Ovary (tissue), 9 donors: ENCODE data around the gene RPGRIP1L. TPM values are rescaled to one million over a fixed set of nuclear protein-coding genes. Genes with fewer than 3 reads are reported as not detected.

ENCODE experiments used
- DNase-seq, 5 donors: peaks; one replicate each; pipeline ENCODE4 v3.0.0-alpha.2; 2019 to 2020
- H3K27ac ChIP-seq, 2 donors: fragments of 200-600 bp; one replicate each; pipeline versions ENCODE4 v1.5.1 to v1.8.0; 2019 to 2022
- H3K27me3 ChIP-seq: fragments of 200-600 bp; one replicate; pipeline ENCODE4 v1.8.0; 2022
- H3K36me3 ChIP-seq: fragments of 200-600 bp; sonication (generic); one replicate; pipeline ENCODE4 v1.5.1; 2019
- H3K4me1 ChIP-seq: one replicate; pipeline ENCODE4 v1.8.1; 2013; ENCODE audit warnings: mild to moderate bottlenecking, moderate library complexity; ENCODE audit not compliant: insufficient read depth
- H3K4me3 ChIP-seq: fragments of 200-600 bp; sonication (generic); one replicate; pipeline ENCODE4 v1.5.1; 2017
- H3K9me3 ChIP-seq, 2 donors: fragments of 200-600 bp in 1 of 2; sonication (generic) in 1 of 2; one replicate each; pipeline versions ENCODE4 v1.5.1 to v1.8.1; 2013 to 2019; ENCODE audit warnings: mild to moderate bottlenecking in 1 of 2, moderate library complexity in 1 of 2
- CTCF ChIP-seq, 3 donors: fragments of 450-650 bp in 2 of 3; fragments of 200-600 bp in 1 of 3; IDR thresholded peaks; one replicate each; pipeline versions ENCODE4 v1.5.1 to v1.8.0; 2016 to 2022; ENCODE audit warnings: antibody characterized with exemption in 3 of 3, mild to moderate bottlenecking in 1 of 3
- EP300 ChIP-seq: sonication (generic); formaldehyde crosslinking; IDR thresholded peaks from one replicate; pipeline ENCODE4 v1.6.1; 2017; ENCODE audit warnings: antibody characterized with exemption
- POLR2A ChIP-seq: fragments of 450-650 bp; IDR thresholded peaks from one replicate; pipeline ENCODE4 v1.6.1; 2017; ENCODE audit warnings: antibody characterized with exemption, mild to moderate bottlenecking, moderate library complexity
- WGBS, 3 donors: extraction: QIAGEN DNeasy Blood & Tissue Kit in 1 of 3; methylation state at CpG; one replicate each; pipeline versions ENCODE4 v1.1.5 to v1.1.7; 2013 to 2017; 5-methylcytosine and 5-hydroxymethylcytosine counted together
- intact Hi-C, 4 donors: fragments of 100-400 bp; cut with DNase I; formaldehyde crosslinking; loops; one replicate each; pipeline versions ENCODE4 v1.11.0 to v1.15.1; 2022 to 2023
- polyA plus RNA-seq, 2 donors: library from polyadenylated mRNA; stranded (reverse); fragments of 200-250 nt in 1 of 2; fragments of 350-450 nt in 1 of 2; fragmentation: Illumina TruSeq in 1 of 2; extraction: RNeasy Lipid Tissue Mini Kit (QIAGEN cat#74804) in 1 of 2; gene quantifications; one replicate each; pipeline ENCODE4 v1.2.3, GENCODE V29; 2013 to 2014
- total RNA-seq, 7 donors: library from RNA; depleted of rRNA in 2 of 7; stranded (reverse); fragments of >200 nt in 2 of 7; fragmentation: NEBNext Ultra II Directional in 3 of 7; extraction: Animal tissue kit (Norgen Biotek cat#: 25700) in 3 of 7; gene quantifications; one replicate each; pipeline versions ENCODE4 v1.1.0 to v1.2.4, GENCODE V29; 2016 to 2023
- donor health status: DM: no; HTN: no; CAD: no; lungs with moderate emphysema.
- donor health status: DM: no; HTN: no; CAD: no.
- donor health status: Bipolar disorder and iron deficiency.
- donor health status: DM: yes; HTN: yes; CAD: no.
- donor health status: DM: no; HTN: no; CAD: no.
- donor health status: DM: yes; HTN: yes; CAD: no.

The RPGRIP1L gene
- total and polyA plus RNA-seq, 9 donors, result 1.7 to 12.1 (median 7.7) TPM

GRCh38 chr16:53629151-53629550, 74.5 kb downstream of the RPGRIP1L start:
- intact Hi-C loops, result no loop called here
- H3K36me3 ChIP-seq, result no peaks in the 10 kb centered on the region
- DNase-seq, result no peak
- no peaks in the 10 kb centered on the region for H3K9me3 ChIP-seq
- no peak for TF ChIP-seq CTCF (IDR thresholded peaks at IDR 0.05)
- no peaks in the 10 kb centered on the region for H3K4me1 ChIP-seq
- H3K27ac ChIP-seq, result no peak overlapping the region
- no peak overlapping the region for H3K4me3 ChIP-seq
- WGBS, 3 donors, result 71 to 76% (median 71%) methylated on average over 2 of the region's 2 CpGs
- no peaks in the 10 kb centered on the region for H3K27me3 ChIP-seq

- Histone ChIP-seq H3K27ac (no peak overlapping the region), H3K27me3 (no peaks in the 10 kb centered on the region), H3K4me1 (no peaks in the 10 kb centered on the region), H3K36me3 (no peaks in the 10 kb centered on the region), H3K4me3 (no peak overlapping the region), H3K9me3 (no peaks in the 10 kb centered on the region)
- TF ChIP-seq CTCF (IDR thresholded peaks at IDR 0.05) (no peak), POLR2A (no peak), EP300 (no peak)
- no peak for DNase-seq
- WGBS, 3 donors, result 69 to 77% (median 72%) methylated on average over 2 of the region's 2 CpGs
- intact Hi-C loops, result no loop called here
Measured at GRCh38 chr16:53626811-53627210, 76.8 kb downstream of the RPGRIP1L start.

- intact Hi-C loops, result no loop called here
- no peak for TF ChIP-seq CTCF (IDR thresholded peaks at IDR 0.05)
- TF ChIP-seq EP300, result no peak
- TF ChIP-seq POLR2A, result no peak
- WGBS, 3 donors, result 90 to 95% (median 92%) methylated on average over 4 of the region's 4 CpGs
Measured at GRCh38 chr16:53626161-53626560, 77.5 kb downstream of the RPGRIP1L start.

GRCh38 chr16:53625221-53625620, 78.4 kb downstream of the RPGRIP1L start:
- no peak overlapping the region for H3K27ac ChIP-seq
- H3K4me1 ChIP-seq, result no peaks in the 10 kb centered on the region
- no peak for TF ChIP-seq EP300
- no peak for TF ChIP-seq POLR2A
- no peak for TF ChIP-seq CTCF (IDR thresholded peaks at IDR 0.05)
- no peaks in the 10 kb centered on the region for H3K9me3 ChIP-seq
- DNase-seq, result no peak
- no peak overlapping the region for H3K4me3 ChIP-seq
- H3K27me3 ChIP-seq, result no peaks in the 10 kb centered on the region
- intact Hi-C loops, result no loop called here
- H3K36me3 ChIP-seq, result no peaks in the 10 kb centered on the region
- WGBS, 3 donors, result 91 to 97% (median 92%) methylated on average over 12 to 29 of the region's 29 CpGs

More at GRCh38 chr16:53626161-53626560, 77.5 kb downstream of the RPGRIP1L start:
- no peaks in the 10 kb centered on the region for H3K27me3 ChIP-seq
- no peaks in the 10 kb centered on the region for H3K4me1 ChIP-seq
- H3K36me3 ChIP-seq, result no peaks in the 10 kb centered on the region
- no peaks in the 10 kb centered on the region for H3K9me3 ChIP-seq
- no peak overlapping the region for H3K4me3 ChIP-seq
- DNase-seq, result no peak
- H3K27ac ChIP-seq, result no peak overlapping the region

GRCh38 chr16:53622315-53622714, 81.3 kb downstream of the RPGRIP1L start:
- TF ChIP-seq POLR2A (no peak), EP300 (no peak), CTCF (IDR thresholded peaks at IDR 0.05) (no peak)
- no peaks in the 10 kb centered on the region for H3K27me3 ChIP-seq
- H3K9me3 ChIP-seq, result no peaks in the 10 kb centered on the region
- no peaks in the 10 kb centered on the region for H3K36me3 ChIP-seq
- no peak for DNase-seq
- no peak overlapping the region for H3K27ac ChIP-seq
- intact Hi-C loops, result no loop called here
- WGBS, 3 donors, result 95 to 96% (median 96%) methylated on average over 6 of the region's 6 CpGs
- H3K4me3 ChIP-seq, result no peak overlapping the region
- no peaks in the 10 kb centered on the region for H3K4me1 ChIP-seq
